ENCODE data around the gene LRRC71.

The LRRC71 gene

DNA sequence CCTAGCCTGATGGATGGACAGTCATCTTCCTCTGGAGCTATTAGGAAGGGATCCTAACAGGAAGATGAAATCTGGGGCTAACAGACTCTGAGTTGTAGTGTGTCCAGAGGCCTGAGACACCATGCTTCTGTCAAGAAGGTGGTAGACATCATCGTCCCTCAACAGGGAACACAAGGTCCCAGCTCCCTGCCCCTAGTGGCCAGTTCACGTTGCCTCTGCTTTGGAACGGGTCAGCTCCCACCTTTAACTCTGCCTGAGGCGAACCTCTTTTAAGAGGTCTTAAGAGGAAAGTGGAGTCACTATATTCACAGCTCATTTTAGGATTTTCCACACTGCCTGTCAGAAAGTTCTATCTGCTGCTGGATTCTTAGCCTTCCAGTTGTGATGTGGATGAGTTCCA is 28.3 kb downstream of the LRRC71 start:
- DNase-seq, result no peak

DNA sequence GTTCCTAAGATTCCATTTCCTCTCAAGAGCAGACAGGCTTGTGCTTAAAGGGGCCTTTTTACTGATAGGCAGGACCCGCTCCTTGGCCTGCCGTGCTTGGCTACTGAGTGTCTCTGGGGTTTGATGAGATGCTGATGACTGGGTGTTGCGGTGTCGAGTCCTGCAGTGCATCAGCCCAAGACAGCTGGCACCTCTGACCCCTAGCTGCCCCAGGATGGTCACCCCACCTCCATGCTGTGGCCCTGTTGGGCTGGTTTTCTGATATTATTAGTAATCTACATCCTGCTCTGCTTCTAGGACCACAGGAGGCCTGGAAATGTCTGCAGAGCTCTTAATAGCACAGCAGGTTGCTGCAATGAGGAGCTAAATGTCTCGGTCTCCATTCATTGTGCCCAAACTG is 28.7 kb downstream of the LRRC71 start:
- DNase-seq, result no peak

DNA sequence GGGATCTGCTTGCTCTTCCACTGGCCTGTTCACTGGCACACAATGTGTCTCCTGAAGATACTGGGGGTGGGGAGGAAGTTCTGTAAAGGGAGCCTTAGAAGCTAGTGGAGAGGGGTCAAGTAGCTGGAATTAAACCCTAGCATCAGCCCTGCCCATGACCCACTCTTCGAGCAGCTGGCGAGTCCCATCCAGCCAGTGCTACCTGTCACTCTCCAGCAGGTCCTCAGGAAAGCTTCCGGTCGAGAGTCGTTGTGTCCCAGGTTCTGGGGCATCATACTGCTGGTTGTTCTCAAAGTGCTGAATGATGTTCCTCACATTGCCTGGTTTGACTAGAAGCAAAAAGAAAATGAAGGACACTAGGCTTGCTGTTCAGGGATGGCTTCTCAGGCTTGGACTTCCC is 30.9 kb downstream of the LRRC71 start:
- no peak for DNase-seq

GRCh38 chr1:156953571-156953970 is 33.1 kb downstream of the LRRC71 start:
- DNase-seq, result no peak

- no peak for DNase-seq
These were observed 35.9 kb downstream of the LRRC71 start for GRCh38 chr1:156956333-156956732.

GRCh38 chr1:156957634-156958033 is 37.2 kb downstream of the LRRC71 start:
- DNase-seq, result no peak

DNA sequence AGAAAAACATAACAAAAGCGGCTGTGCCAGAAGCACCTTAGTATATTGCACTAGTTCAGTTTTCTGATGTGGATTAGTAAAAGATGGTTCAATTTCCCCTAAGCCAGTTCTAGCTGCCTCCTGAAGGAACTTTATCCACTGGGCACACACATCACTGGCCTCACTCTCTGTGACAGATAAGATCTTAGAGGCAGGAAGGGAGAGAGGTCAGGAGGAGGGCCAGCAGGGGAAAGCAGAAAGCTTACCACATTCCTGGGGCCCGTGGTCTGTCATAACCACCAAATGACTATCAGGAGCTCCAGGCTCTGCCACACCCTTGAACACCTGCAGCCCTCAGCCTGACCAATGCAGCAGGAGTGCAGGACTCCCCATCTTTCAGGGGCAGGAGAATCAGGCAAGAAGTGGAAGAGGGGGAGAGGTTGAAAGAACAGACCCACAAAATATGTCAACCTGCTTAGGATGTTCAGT is 37.8 kb downstream of the LRRC71 start:
- no peak for DNase-seq

- DNase-seq, result peak; percentile 52
These were observed 39.0 kb downstream of the LRRC71 start for GRCh38 chr1:156959414-156959813.

DNA sequence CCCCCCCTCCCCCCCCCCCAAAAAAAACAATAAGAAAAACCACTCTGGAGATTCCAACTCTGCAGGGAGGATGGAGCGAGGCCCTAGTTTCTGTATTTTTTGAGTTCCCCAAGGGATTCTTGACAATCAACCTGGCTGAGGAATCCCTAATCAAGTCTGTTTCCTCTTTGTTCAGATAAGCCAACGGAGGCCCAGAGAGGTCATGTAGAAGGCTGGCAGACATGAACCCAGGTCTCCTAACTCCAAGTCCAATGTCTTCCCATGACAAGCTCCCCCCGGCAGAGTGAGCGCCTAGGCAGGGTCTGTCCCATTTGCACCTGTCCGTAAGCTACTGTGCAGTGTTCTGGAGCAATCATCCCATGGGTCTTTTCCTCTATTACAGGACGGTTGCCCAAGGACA is 39.5 kb downstream of the LRRC71 start:
- DNase-seq, result no peak

DNA sequence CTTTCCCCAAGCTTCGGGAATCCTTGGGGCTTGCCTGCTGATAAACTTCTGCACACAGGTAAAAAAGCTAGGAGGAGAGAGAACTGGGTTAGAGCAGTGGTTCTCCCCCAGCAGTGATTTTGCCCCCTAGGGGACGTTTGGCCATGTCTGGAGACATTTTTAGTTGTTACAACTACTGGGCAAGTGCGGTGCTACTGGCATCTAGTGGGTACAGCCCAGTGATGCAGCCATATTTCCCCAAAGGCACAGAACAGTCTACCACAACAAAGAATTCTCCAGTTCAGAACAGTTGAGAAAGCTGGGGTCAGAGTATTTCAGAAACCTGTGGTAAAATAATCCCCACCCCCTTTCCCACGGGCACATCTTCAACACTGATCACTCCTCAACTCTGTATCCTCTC is 41.3 kb downstream of the LRRC71 start:
- DNase-seq, result no peak

- no peak for DNase-seq
These were observed 43.2 kb downstream of the LRRC71 start for GRCh38 chr1:156963621-156964020.

DNA sequence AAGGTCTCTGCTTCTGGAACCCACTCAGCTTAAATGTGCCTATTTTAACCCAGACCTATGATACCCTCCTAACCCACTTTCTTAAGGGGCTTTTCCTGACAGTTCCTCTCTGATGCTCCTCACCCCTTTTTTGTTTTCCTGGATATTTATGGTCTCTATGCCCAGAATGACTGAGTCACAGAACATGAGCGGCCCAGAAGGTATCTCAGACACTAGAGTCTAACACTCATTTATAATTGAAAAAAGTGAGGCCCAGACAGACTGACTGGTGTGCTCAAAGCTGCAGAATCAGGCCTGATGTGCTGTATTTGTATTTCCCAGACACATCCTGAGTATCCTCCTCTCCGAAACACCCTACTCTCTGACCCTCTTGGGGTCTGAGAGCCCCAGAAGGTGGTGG is 44.0 kb downstream of the LRRC71 start:
- no peak for DNase-seq

GRCh38 chr1:156969496-156969895 is 49.1 kb downstream of the LRRC71 start:
- DNase-seq, result no peak

GRCh38 chr1:156970017-156970416 is 49.6 kb downstream of the LRRC71 start:
- no peak for DNase-seq

DNA sequence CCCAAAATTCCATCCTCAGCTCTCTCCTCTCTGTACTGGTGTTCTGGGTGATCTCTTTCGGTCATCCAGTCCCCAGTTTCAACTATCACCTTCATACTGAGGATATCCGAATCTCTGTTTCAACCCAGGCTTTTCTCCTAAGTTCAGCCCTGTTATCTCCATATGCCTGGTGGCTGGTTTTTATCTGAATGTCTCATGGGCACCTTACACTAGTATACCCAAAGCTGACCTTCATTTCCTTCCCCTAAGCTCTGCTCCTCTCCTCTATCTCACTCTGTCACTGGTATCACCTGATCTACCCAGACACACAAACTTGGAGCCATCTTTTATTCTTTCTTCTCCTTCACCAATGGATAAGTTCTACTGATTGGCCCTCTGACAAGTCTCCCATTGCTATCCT is 53.0 kb downstream of the LRRC71 start:
- DNase-seq, result no peak

- no peak for DNase-seq
These were observed 54.7 kb downstream of the LRRC71 start for GRCh38 chr1:156975084-156975483.

DNA sequence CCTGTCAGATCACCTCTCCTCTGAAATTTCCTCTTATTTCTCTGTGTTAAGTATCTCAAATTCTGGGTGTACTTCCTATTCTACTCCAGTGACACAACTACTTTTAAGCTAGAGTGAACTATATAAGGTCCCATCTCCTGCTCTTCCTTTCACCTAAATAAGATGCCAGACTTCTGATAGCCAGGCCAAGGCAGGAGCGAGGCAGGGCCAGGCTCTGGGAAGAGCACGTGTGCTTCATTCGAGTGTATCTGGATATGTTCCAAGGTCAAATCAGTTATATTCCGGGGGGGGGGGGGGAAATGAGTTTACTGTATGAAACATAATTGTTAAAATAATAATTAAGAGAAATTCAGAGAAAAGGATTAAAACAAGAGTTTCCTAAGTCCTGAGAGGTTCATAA is 60.1 kb downstream of the LRRC71 start:
- no peak for DNase-seq
